Stimulated activated CD4-positive, alpha-beta T cell treated with anti-CD3 and anti-CD28 coated beads, Interleukin-12 subunit alpha, Interleukin-12 subunit beta, amount 100 ng/mL, for 48 hours (primary cell): Measurements from ENCODE around the gene GPD1.

Experiments used
- DNase-seq, 3 donors: peaks; one replicate each; pipeline ENCODE4 v3.0.0-alpha.2; 2020; ENCODE audit warnings: low read depth in 2 of 3, low spot score in 1 of 3

The GPD1 gene

GRCh38 chr12:50099302-50100008 is 4.4 kb upstream of the GPD1 start:
- DNase-seq = no peak

DNA sequence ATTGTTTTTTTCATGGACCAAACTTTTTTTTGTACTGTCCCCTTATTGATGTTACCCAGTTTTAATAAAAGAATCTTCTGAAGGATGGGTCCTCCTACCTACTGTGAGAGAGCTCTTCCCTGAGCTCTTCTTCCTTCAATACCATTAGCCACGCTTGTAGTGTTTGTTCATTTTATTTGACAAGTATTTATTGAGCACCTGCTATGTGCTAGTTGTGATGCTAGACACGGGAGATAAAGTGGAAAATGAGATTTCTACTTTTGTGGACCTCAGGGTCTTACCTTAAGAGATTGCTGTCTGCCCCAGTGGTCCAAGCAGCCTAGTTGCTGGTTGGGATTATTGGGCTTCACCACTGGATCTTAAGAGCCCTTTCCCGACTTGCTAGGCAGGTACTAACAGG is 3.2 kb upstream of the GPD1 start:
- DNase-seq = no peak

DNA sequence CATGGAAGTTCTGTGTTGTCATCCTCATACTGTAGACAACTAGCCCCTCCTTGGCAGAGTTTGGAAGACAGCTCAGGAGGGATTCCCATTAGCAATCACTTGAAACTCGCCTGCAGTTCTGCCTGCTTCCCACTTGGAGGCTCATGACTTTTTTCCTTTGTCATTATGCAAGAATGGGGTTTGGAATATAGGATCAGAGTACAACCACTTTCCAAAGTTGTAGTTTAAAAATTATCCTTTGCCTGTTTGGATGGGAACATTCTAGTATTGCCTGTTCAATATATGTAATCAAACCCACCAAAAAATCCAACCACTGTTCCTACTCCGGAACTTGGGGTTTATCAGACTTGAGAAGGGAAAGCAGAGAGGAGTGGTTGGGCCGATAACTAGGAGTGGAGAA is 2.1 kb upstream of the GPD1 start:
- no peak for DNase-seq

GRCh38 chr12:50102131-50102531 is 1.7 kb upstream of the GPD1 start:
- DNase-seq = no peak

GRCh38 chr12:50102646-50103309 is 1.0 kb upstream of the GPD1 start:
- DNase-seq = no peak

DNA sequence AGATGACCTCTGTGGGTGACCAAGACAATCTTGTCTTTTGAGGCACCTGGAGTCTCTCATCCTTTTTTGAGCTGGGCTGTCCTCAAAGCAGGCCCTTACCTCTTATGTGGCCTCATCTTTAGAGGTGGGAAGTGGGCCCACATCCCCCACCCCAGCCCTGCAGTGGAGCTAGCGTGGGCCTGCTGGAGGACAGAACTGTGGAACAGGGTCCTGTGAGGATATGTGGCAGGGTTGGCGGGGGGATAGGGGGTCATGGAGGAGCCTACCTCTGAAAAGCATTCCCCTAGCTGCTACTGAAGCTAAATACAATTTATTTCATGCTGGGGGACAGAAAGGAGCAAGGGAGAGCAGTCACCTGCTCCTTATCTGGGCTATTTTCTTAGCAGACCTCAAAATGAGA is 457 bp upstream of the GPD1 start:
- no peak for DNase-seq

DNA sequence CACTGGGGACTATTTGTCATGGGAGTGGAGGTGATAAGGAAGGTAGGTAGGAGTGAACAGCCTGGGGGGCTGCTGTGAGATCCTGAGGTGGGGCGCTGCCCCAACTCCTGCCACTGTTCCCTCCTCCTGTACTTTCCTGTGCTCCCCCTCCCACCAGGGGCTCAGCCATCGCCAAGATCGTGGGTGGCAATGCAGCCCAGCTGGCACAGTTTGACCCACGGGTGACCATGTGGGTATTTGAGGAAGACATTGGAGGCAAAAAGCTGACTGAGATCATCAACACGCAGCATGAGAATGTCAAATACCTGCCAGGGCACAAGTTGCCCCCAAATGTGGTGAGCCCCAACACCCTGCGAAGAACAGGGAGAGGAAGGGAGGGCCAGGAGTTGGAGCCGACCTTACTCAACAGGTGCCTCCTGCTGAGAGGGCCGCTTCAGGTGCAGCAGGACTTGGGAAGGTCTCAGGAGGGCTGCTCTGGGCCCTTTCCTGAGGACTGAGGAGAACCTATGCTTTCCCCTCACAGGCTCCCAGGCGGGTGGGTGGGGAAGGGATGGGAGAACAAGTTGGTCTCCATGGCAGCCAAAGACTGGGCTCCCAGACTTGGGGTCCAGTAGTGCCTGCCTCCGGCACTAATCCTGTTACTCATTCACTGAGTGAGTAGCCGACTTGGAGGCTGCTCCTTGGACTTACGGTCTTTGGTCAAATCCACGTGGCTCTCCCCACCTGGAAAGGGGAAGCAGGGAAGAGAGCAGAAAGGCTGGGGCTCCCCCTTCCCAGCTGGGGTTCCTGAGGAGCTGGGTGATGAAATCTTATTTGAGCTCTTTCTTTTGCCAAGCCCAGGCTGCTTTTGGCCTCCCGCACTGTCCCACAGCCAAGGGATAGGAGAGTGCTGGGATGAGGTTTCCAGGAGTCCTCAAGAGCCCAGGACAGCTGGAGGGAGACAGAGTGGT is 884 bp downstream of the GPD1 start:
- DNase-seq = no peak

DNA sequence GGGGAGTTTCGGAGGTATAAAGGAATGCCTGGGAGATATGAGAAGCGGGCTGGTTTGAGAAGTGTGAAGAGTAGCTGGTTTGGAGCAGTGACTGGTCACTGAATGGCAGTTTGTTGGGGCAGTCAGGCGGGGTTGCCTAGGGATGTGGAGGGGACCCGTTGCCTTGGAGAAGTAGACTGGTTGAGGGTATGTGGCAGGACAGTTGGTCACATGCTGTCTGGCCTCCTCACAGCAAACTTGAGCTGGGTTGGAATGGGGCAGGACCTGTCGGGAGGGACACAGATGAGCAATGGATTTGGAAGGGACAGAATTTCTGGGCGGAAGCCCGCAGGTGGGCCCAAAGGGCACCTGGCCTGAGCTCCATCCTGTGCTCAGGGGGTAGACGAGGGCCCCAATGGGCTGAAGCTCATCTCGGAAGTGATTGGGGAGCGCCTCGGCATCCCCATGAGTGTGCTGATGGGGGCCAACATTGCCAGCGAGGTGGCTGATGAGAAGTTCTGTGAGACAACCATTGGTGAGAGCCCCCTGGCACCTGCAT is 2.2 kb downstream of the GPD1 start:
- no peak for DNase-seq

GRCh38 chr12:50106907-50107306 is 3.1 kb downstream of the GPD1 start:
- no peak for DNase-seq

- DNase-seq = no peak
Observed at GRCh38 chr12:50107416-50108268, 3.8 kb downstream of the GPD1 start.

DNA sequence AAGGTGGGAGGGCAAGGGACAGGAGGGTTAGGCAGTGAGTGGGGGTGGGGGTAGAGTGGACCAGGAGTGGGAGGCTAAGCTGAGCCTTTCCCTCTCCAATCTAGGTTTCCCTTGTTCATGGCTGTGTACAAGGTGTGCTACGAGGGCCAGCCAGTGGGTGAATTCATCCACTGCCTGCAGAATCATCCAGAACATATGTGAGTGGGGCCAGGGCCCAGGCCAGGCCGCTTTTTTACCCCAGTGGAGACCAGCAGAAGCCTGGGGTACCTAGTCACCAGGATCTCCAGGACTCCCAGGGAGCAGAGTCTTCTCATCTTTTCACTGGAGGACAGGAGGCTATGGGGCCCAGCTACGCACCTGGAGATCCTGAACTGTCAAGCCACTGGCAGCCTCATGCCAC is 5.5 kb downstream of the GPD1 start:
- no peak for DNase-seq

DNA sequence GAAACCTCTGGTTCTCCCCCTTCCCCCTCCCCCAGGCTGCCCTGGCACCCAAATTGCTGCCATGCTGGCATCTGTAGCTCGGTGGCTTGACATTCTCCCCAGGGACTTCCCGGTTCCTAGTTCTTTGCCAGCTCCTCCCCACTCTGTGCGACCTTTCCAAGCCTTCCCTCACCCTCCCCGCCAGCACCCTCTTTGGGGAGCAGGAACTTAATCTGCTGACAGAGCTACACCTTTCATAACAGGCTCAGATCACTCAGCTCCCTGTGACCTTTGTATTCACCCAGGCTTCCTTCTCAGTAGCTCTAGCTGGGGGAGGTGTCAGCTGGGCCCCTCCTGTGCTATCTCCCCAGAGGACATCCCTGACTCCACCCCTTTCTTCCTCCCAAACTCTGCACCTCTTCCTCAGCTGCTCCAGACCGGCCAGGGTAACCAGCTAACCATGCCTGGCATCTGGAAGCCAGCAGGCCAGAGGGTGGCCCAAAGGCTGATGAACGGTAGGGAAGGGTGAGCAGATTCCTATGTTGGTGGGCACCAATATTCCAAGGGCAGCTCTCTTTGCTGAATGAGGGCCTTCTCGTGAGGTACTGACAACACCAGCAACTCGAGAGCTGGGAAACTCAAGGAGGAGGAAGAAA is 6.4 kb downstream of the GPD1 start:
- DNase-seq = no peak

DNA sequence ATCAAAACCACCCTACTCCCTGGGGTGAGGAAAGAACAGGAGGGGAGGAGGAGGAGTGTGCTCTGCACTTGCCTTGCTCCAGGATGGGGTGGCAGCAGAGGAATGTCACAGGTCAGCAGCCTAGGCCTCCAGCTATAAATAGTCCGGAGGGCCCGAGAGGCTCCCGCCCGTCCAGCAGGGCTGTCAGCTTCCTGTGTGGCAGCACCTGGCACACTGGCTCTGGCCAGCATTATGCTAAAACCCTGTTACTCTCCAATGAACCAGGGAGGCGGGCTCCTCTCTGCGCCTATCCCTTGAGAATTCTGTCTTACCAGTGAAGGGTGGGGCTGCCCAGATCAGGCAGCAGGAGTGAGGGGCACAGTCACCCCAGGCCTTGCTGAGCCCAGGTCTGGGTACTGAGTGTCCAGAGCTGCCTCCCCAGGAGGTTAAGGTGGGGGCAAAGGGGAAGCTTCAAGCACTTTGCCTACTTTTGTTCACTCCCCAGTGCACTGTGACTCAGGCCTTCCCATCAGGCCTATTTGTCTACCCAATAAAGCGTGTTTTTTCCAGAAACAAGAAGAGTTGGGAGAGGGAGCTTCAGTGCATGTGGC is 7.0 kb downstream of the GPD1 start:
- DNase-seq = no peak

DNA sequence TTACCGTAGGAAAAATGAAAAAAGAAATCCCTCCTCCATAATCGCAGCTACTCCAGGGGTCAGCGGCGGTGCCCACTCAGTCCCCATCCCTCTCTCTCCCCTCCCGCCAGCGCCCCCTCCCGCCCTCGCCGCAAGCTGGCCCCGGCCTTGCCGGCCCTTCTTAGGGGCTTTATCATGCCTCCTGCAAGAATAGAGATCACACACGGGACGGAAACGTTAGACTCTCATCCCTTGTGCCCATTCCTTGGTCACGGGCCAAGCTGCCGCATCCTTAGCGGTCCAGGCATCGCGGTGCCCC is 7.5 kb downstream of the GPD1 start:
- no peak for DNase-seq

- DNase-seq = peak; percentile 97 to 99 (median 99)
Observed at GRCh38 chr12:50111693-50112455, 8.1 kb downstream of the GPD1 start, which contains the start of gene COX14. Gene COX14 (plus strand): TSS chr12:50112236. CDS start chr12:50120044, 7,808 bp downstream.

DNA sequence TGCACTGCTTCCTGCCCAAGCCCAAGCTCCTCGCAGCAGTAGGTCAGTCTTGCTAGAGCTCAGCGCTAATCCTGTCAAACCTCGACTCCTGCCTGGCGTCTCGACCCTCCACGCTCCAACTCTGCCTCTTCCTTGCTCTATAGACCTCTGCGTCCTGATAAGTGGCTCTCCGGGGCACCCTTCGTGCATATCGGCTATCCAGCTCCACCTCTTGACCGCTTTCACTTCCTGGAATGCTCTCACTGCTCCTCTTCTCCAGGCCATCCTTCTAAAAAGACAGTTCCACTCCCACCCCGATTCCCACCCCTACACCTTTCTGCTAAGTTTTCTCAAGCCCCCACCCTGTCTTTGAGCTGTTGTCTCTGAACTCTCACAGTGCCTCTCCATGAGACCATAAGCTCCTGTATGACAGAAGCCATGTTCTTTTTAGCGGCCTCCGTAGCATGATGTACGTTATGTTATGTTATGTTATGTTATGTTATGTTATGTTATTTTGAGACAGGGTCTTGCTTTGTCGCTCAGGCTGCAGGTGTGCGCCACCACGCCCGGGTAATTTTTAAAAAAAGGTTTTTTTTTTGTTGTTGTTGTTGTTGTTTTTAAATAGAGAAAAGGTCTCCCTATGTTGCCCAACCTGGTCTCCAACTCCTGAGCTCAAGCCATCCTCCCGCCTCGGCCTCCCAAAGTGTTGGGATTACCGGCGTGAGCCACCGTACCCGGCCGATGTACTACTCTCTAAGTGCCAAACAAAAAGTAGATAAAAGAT is 8.8 kb downstream of the GPD1 start:
- DNase-seq = no peak

GRCh38 chr12:50117057-50117622 is 13.3 kb downstream of the GPD1 start:
- DNase-seq = no peak

DNA sequence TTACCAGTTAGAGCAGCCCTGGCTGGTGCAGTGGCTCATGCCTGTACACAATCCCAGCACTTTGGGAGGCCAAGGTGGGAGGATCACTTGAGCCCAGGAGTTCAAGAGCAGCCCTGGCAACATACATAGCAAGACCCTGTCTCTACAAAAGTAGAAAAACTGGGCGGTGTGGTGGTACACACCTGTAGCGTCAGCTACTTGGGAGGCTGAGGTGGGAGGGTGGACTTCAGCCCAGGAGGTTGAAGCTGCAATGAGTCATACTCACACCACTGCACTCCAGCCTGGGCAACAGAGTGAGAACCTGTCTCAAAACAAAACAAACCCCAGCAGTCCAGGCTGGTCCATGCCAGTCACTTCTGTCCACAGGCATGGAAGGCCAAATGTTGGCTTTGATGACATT is 15.6 kb downstream of the GPD1 start:
- DNase-seq = no peak
